Panc1 (cell line): ENCODE results near the gene NCOA3. TPM values are rescaled to one million over a fixed set of nuclear protein-coding genes. Genes with fewer than 3 reads are reported as not detected.

Experiments
- ATAC-seq: fragments of 200-7000 bp; cut with Tn5 transposase; 2 replicates; pipeline ENCODE4 v1.9.1; 2020; ENCODE audit warnings: mild to moderate bottlenecking, moderate library complexity
- BruUV-seq: library from RNA; stranded (reverse); fragments of 400-500 nt; replicated peaks from 2 replicates; lab custom pipeline; 2021; lab: Mats Ljungman, UMichigan
- CTCF ChIA-PET: fragments of 300-600 bp; sonication (Branson Sonifier 250); formaldehyde crosslinking; loops from one replicate; lab custom pipeline; 2022; ENCODE audit warnings: antibody characterized with exemption; lab: Charles Lee
- POLR2A ChIA-PET: fragments of 300-600 bp; sonication (Branson Sonifier 250); formaldehyde crosslinking; loops from one replicate; lab custom pipeline; 2022; ENCODE audit warnings: antibody characterized with exemption; lab: Charles Lee
- DNase-seq: peaks from one replicate; pipeline ENCODE4 v3.0.0-alpha.2; 2010; ENCODE audit warnings: low read depth, low spot score
- H3K27ac ChIP-seq: 2 replicates; pipeline ENCODE4 v1.5.1; 2011; ENCODE audit warnings: mild to moderate bottlenecking, low read length, inconsistent platforms
- H3K27me3 ChIP-seq: fragments of 200-500 bp; sonication (Bioruptor generic); 2 replicates; pipeline ENCODE4 v1.6.0; 2014; ENCODE audit warnings: low read length, inconsistent platforms; ENCODE audit not compliant: control insufficient read depth, insufficient read depth
- H3K36me3 ChIP-seq: fragments of 200-500 bp; sonication (Bioruptor generic); 2 replicates; pipeline ENCODE4 v1.5.1; 2014; ENCODE audit warnings: inconsistent platforms, mild to moderate bottlenecking, low read length, moderate library complexity; ENCODE audit not compliant: control insufficient read depth, insufficient read depth
- H3K4me1 ChIP-seq: 2 replicates; pipeline ENCODE4 v1.5.1; 2011; ENCODE audit warnings: inconsistent platforms, mild to moderate bottlenecking, low read length, moderate library complexity; ENCODE audit not compliant: control insufficient read depth, insufficient read depth
- H3K4me3 ChIP-seq, 2 experiments: 2 replicates each; pipeline ENCODE4 v1.5.1; 2011 to 2012; ENCODE audit warnings: low read depth in 2 of 2, low read length in 2 of 2, mild to moderate bottlenecking in 2 of 2, inconsistent platforms in 1 of 2, moderate library complexity in 1 of 2
- H3K9me3 ChIP-seq: fragments of 200-500 bp; sonication (Bioruptor generic); 2 replicates; pipeline ENCODE4 v1.5.1; 2014; ENCODE audit warnings: low read depth, mild to moderate bottlenecking, inconsistent platforms, low read length, moderate library complexity; ENCODE audit not compliant: control insufficient read depth, insufficient read depth
- POLR2AphosphoS5 ChIP-seq: IDR thresholded peaks from 2 replicates; pipeline ENCODE4 v1.6.1; 2012; ENCODE audit warnings: mild to moderate bottlenecking, low read depth, low read length, moderate library complexity
- REST ChIP-seq, 2 experiments: IDR thresholded peaks; 2 replicates each; pipeline ENCODE4 v1.6.1; 2011 to 2012; ENCODE audit warnings: low read depth in 2 of 2, control low read depth in 1 of 2, low read length in 1 of 2, mild to moderate bottlenecking in 1 of 2, moderate library complexity in 1 of 2; ENCODE audit not compliant: insufficient read depth in 1 of 2
- SIN3A ChIP-seq: IDR thresholded peaks from 2 replicates; pipeline ENCODE4 v1.6.1; 2012; ENCODE audit warnings: low read depth, mild to moderate bottlenecking, low read length, moderate library complexity, borderline replicate concordance; ENCODE audit not compliant: insufficient read depth
- TCF7L2 ChIP-seq: IDR thresholded peaks from 2 replicates; pipeline ENCODE4 v1.6.1; 2011; ENCODE audit warnings: mild to moderate bottlenecking, low read depth, low read length, inconsistent platforms
- in situ Hi-C: cut with HindIII; loops from 2 replicates; pipeline ENCODE4 v1.10.0; 2016; ENCODE audit warnings: low sequenced_read_pairs, low pct_unique_long_range_greater_than_20kb
- intact Hi-C: fragments of 100-400 bp; cut with micrococcal nuclease; formaldehyde crosslinking; loops from one replicate; pipeline ENCODE4 v1.10.0; 2022; ENCODE audit not compliant: unreplicated experiment
- total RNA-seq: library from RNA; stranded (reverse); gene quantifications from one replicate; pipeline ENCODE4 v1.2.1, GENCODE V29; 2021; ENCODE audit not compliant: unreplicated experiment
- TF ChIP-seq, protein P1 (sequence below): fragments of 450-650 bp; IDR thresholded peaks from 2 replicates; pipeline ENCODE4 v1.5.1; 2017; ENCODE audit warnings: mild to moderate bottlenecking

Gene NCOA3
- total RNA-seq, 1 experiment from 2014 or later: 47.7 TPM

DNA sequence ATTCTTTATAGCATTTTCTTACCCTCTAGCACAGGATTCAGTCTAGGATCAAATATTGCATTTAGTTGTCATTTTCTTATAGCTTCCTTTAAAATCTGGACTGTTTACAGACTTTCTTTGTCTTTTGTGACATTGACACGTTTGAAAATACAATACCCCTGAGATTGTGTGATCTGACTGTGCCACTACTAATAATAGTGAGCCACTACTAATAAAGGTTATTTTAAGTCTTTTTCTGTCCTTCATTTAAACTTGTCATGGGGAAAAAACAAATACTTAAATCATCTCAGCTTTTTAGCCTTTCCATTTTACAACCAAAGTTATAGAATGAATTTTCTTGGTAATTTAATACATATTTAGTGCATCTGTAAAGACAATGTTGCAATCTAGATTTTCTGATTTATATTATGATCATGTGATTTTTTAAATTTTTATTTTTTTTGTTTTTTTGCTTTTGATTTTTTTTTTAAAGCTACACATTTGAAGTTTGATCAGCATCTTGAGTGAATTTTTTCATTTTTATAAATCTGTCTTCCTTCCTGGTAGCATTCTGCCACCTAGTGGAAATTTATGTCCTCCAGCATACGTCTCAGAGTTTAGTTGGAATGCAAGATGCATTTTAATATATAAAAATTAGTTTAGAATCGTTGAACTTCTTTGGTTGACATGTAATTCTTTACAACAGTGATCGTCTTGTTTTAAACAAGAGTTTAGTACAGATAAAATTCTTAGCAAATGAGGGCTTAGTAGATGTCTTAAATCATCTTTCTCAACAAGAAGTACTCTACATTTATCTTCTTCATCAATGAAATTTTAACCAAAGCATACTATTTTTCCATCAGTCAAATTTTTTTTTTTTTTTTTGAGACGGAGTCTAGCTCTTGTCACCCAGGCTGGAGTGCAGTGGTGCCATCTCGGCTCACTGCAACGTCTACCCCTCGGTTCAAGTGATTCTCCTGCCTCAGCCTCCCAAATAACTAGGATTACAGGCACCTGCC, 119.4 kb downstream of the NCOA3 start:
- ChIA-PET CTCF (interaction anchor here (0.6 to 1.4 kb wide), 8 partner anchors 11 to 407 kb away, joined by 3 to 6 read pairs (median 3); partner anchors contain the start of gene NCOA3), POLR2A (interaction anchor here (0.6 kb wide), 1 partner anchor 1148 kb away, joined by 3 read pairs; no protein-coding TSS in a partner anchor)
- no peaks in the 10 kb centered on the region for H3K36me3 ChIP-seq
- ATAC-seq (no peak), DNase-seq (peak; percentile 35)
- H3K4me3 ChIP-seq: no peak overlapping the region
- intact Hi-C loops (loop anchor here (10.0 kb wide), 3 partner anchors 116 to 416 kb away; partner anchors contain the start of gene NCOA3), in situ Hi-C loops (no loop called here)
- TF ChIP-seq POLR2AphosphoS5 (no peak), TCF7L2 (no peak), REST (IDR thresholded peaks at IDR 0.05; ENCODE audit: insufficient read depth in 1 of 2, low read depth in 2 of 2, low read length in 1 of 2) (no peak), SIN3A (no peak)
- TF ChIP-seq, protein P1, sequence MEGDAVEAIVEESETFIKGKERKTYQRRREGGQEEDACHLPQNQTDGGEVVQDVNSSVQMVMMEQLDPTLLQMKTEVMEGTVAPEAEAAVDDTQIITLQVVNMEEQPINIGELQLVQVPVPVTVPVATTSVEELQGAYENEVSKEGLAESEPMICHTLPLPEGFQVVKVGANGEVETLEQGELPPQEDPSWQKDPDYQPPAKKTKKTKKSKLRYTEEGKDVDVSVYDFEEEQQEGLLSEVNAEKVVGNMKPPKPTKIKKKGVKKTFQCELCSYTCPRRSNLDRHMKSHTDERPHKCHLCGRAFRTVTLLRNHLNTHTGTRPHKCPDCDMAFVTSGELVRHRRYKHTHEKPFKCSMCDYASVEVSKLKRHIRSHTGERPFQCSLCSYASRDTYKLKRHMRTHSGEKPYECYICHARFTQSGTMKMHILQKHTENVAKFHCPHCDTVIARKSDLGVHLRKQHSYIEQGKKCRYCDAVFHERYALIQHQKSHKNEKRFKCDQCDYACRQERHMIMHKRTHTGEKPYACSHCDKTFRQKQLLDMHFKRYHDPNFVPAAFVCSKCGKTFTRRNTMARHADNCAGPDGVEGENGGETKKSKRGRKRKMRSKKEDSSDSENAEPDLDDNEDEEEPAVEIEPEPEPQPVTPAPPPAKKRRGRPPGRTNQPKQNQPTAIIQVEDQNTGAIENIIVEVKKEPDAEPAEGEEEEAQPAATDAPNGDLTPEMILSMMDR: peak; percentile 85; the same call in 1 of the 2 replicates
- no TSS peak for BruUV-seq
- no peaks in the 10 kb centered on the region for H3K9me3 ChIP-seq
- no peaks in the 10 kb centered on the region for H3K27me3 ChIP-seq
- H3K27ac ChIP-seq: no peak overlapping the region
- peaks cover 10% of the 10 kb centered on the region; the same call in 1 of the 2 replicates for H3K4me1 ChIP-seq

- CTCF ChIA-PET: interaction anchor here (0.6 kb wide), 1 partner anchor 408 kb away, joined by 3 read pairs; no protein-coding TSS in a partner anchor
Observed at GRCh38 chr20:47622118-47622665, 120.5 kb downstream of the NCOA3 start.

More at GRCh38 chr20:47622118-47622665, 120.5 kb downstream of the NCOA3 start:
- POLR2A ChIA-PET: interaction anchor here (0.6 kb wide), 1 partner anchor 1147 kb away, joined by 3 read pairs; no protein-coding TSS in a partner anchor
- H3K36me3 ChIP-seq: 0 out of 2 replicates have a peak, but pooled peaks cover 4% of the 10 kb centered on the region
- no TSS peak for BruUV-seq
- no peak for DNase-seq
- no peaks in the 10 kb centered on the region for H3K9me3 ChIP-seq
- no peak overlapping the region for H3K4me3 ChIP-seq
- in situ Hi-C loops (no loop called here), intact Hi-C loops (loop anchor here (10.0 kb wide), 3 partner anchors 117 to 417 kb away; partner anchors contain the start of gene NCOA3)
- peaks cover 10% of the 10 kb centered on the region; the same call in 1 of the 2 replicates for H3K4me1 ChIP-seq
- H3K27ac ChIP-seq: no peak overlapping the region
- ATAC-seq: no peak
- TF ChIP-seq SIN3A (no peak), TCF7L2 (no peak), REST (IDR thresholded peaks at IDR 0.05; ENCODE audit: insufficient read depth in 1 of 2, low read depth in 2 of 2, low read length in 1 of 2) (no peak), POLR2AphosphoS5 (no peak)
- TF ChIP-seq, protein P1: no peak
- no peaks in the 10 kb centered on the region for H3K27me3 ChIP-seq
